Measurements from ENCODE around the gene CHTF18.
"Not testable (repeated sequence)": the region's sequence is repeated elsewhere in the genome, so short reads cannot be mapped to it uniquely, and the experiment has no call there.

Gene CHTF18

GRCh38 chr16:808085-808386 lies 19.6 kb downstream of the CHTF18 start:
- no peak for DNase-seq (ENCODE audit: low read depth)

DNA sequence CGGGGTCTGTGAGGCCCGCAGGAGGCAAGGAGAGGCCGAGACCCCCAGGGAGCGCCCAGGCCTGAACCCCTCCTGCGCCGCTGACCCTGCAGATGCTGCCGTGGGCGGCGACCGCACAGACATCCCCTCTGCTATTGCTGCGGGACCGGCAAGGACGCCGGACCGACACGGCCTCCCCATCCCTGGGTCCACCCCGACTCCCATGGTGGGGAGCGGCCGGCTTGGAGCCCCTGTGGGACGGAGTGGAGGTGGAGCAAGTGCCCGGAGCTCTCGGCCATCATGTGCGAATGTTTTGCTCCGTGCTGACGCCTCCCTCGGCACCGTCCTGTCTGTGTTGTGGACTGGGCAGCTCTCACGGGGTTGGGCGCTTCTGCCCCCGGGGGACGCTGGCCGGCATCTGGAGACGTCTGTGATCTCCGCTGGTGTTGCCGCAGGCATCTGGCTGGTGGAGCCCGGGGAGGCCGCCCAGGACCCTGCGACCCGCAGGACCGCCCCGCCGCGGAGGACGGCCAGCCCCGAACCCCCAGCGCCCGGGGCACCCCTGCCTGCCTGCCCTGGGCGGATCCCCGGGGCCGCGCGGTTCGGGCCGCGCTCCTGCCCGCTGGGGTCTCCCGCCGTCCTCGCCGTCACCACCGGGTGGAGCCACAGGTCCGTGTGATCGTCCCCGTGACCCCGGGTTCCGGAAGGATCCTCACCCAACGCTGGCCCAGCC lies 24.9 kb downstream of the CHTF18 start:
- no peak for DNase-seq (ENCODE audit: low read depth)

DNA sequence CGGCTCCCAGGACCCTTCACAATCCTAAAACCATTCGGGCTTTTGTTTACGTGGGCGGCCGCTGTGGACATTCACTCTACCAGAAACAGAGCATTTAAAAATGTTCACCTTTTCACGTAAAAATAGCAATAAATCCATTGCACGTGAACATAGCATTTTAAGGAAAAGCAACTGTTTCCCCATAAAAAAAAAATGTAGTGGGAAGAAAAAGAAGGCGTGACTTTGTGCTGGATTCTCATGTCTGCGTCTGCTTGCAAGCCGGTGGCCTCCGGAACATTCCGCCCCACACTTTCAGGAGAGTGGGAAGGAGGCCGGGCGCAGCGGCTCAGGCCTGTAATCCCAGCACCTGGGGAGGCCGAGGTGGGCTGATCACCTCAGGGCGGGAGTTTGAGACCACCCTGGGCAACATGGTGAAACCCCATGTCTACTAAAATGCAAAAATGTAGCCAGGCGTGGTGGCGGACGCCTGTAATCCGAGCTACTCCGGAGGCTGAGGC lies 25.5 kb downstream of the CHTF18 start:
- DNase-seq (ENCODE audit: low read depth), result no peak

- DNase-seq (ENCODE audit: low read depth), result no peak
Observed at GRCh38 chr16:814974-815373, 26.6 kb downstream of the CHTF18 start.

DNA sequence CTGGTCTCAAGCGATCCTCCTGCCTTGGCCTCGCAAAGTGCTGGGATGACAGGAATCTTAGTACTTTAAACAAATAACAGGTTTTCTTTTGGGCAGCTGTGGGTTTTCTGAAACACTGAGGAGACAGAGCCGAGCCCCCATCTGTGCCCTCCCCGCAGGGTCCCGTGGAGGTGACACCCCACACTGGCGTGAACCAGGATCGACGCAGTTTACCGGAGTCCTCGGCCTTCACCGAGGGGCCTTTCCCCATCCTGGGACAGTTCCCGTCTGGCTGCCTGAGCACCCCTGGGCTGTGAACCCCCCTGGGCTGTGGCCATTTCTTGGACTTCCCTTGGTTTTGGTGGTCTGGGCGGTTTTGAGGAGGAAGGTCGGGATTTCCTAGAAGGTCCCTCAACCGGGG lies 27.4 kb downstream of the CHTF18 start:
- no peak for DNase-seq (ENCODE audit: low read depth)

DNA sequence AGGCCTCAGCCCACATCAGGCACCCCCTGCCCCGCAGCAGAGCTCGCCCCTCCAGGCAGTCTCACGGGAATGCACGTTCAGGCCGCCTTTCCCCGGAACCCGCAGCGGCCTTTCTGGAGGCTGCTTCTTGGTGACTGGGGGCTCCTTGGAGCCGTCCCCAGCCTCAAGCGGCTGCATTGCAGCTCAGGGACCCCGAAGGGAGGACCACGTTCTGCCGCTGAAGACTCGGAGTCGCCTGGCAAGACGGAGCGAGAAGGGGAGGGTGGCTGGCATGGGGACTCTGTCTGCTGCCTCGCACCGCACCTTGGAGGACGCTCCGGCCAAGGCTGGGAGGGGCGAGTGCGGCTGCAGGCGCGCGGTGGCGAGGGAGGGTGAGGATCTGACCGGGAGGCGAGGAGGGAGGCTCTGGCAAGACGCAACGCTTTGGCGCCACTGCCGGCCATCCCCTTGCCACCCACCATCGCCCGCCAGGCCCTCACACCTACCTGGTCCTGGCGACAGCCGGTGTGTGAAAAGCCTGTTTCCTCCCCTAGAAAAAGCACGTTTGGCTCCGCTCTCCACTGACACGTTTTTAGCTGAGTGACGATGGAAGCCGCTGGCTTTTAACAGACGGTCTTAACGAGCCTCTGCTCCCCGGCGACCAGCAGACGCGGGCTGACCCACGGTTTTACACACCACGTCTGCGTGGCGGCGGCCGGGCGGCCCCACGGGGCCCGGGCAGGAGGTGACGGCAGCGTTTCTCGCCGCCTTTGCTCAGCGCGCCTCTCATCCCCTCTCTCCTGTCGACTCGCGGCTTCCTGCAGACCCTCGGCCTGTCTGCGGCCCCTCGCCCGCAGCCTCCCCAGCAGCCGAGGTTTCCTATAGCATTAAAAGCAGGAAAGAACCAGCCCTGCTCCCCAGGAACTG lies 28.8 kb downstream of the CHTF18 start:
- DNase-seq (ENCODE audit: low read depth), result no peak

- DNase-seq (ENCODE audit: low read depth), result no peak
Observed at GRCh38 chr16:818132-818531, 29.7 kb downstream of the CHTF18 start.

- no peak for DNase-seq (ENCODE audit: low read depth)
Observed at GRCh38 chr16:818592-818991, 30.2 kb downstream of the CHTF18 start.

GRCh38 chr16:819336-820043 lies 31.1 kb downstream of the CHTF18 start:
- no peak for DNase-seq (ENCODE audit: low read depth)

DNA sequence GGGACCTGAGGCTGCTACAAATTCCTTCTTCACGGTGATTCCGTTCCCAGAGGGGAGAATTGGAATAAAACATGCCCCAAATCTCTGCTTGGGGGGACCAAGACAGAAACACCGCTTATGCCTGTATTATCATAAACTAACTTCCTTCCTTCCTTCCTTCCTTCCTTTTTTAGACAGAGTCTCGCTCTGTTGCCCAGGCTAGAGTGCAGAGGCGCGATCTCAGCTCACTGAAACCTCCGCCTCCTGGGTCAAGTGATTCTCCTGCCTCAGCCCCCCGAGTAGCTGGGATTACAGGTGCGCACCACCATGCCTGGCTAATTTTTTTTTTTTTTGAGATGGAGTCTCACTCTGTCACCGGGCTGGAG lies 31.6 kb downstream of the CHTF18 start:
- not testable (repeated sequence) for DNase-seq (ENCODE audit: low read depth)

DNA sequence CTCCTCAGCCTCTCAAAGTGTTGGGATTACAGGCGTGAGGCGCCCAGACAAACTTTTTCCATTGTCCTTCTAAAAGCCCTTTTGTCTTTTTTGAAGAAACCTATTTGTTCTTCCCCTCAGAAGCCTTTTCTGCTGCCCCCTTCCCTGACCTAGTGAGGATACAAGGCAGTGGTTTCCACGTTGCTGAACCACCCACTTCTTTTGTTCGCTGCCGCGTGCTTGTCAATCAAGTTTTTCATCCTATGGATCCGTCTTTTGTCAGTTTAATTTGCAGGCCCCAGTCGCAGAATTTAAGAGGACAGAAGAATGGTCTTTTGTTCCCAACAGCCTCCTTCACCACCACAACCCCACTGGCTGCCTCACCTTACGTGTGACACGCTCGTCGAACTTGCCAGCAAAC lies 32.3 kb downstream of the CHTF18 start:
- no peak for DNase-seq (ENCODE audit: low read depth)

- DNase-seq (ENCODE audit: low read depth), result no peak
Observed at GRCh38 chr16:821751-822150, 33.3 kb downstream of the CHTF18 start.

- DNase-seq (ENCODE audit: low read depth), result no peak
Observed at GRCh38 chr16:822174-822908, 33.9 kb downstream of the CHTF18 start.

- DNase-seq (ENCODE audit: low read depth), result no peak
Observed at GRCh38 chr16:822909-823297, 34.5 kb downstream of the CHTF18 start.

GRCh38 chr16:824194-824593 lies 35.8 kb downstream of the CHTF18 start:
- DNase-seq (ENCODE audit: low read depth), result no peak

DNA sequence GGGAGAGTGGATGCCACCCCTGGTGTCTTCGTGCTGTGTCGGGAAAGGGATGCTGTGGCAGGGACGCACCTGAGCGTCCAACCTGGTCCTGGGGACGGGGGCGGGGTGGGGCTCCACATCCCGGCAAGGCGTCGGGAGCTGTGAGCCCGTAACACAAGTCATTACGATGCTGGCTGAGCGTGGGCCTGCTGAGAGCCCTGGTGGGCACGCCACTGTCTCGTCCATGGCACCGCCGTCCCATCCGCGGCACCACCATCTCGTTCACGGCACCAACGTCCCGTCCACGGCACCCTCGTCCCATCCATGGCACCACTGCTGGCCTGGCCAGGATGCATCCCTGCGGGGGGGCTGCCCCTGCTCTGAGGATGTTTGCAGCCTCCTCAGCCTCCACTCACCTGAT lies 36.2 kb downstream of the CHTF18 start:
- no peak for DNase-seq (ENCODE audit: low read depth)

GRCh38 chr16:825341-826061 lies 37.1 kb downstream of the CHTF18 start:
- no peak for DNase-seq (ENCODE audit: low read depth)

- DNase-seq (ENCODE audit: low read depth), result no peak
Observed at GRCh38 chr16:827513-827912, 39.1 kb downstream of the CHTF18 start.

GRCh38 chr16:828891-829290 lies 40.5 kb downstream of the CHTF18 start:
- DNase-seq (ENCODE audit: low read depth), result no peak

- DNase-seq (ENCODE audit: low read depth), result no peak
Observed at GRCh38 chr16:830107-830870, 41.9 kb downstream of the CHTF18 start.

Measured in GM04503 (cell line).